NCI-H1092 treated with DMSO at 0.1 percent for 48 hours (cell line): Measurements from ENCODE around the gene SYNDIG1.

Experiments used
- DNase-seq: peaks from one replicate; lab custom pipeline; 2025; lab: John Stamatoyannopoulos, UW

Gene SYNDIG1

GRCh38 chr20:24694157-24694726 is 224.8 kb downstream of the SYNDIG1 start:
- no peak for DNase-seq

DNA sequence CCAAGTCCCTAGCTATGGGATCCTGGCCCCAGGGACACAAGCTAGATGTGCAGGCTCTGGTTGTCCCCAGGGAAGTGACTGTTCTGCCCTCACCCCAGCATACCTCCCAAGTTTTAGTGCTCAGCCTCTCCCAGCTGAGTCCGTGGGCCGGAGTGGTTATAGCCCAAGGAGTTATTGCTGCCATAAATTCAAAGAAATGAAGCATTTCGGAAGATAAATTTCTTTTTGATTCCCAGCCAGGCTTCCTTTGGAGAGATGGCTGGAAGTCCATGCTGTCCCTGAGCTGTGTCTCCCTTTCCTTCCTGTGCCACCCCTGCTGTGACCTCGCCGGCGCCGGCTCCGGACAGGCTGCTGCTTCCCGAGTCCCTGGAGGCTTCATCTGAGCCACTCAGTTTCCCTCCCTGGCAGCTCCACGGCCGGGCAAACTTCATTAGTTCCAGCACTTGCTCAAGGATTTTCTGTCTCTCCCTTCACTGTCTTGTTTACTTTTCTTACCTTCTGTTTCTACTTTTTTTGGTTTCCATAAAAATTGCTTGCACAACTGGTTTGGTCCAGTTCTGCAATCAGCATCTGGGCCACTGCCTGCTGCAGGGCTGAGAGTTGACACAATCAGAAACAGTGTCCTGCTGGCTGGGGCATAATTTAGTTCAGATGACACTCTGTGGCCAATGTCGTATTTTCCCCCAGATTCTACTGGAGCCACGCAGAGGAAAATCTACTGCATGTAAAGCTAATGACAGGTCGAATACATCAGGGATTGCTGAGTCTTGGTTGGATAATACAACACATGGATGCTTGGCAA is 225.5 kb downstream of the SYNDIG1 start:
- DNase-seq, result no peak

- DNase-seq, result no peak
These were observed 226.2 kb downstream of the SYNDIG1 start for GRCh38 chr20:24695529-24696225.

DNA sequence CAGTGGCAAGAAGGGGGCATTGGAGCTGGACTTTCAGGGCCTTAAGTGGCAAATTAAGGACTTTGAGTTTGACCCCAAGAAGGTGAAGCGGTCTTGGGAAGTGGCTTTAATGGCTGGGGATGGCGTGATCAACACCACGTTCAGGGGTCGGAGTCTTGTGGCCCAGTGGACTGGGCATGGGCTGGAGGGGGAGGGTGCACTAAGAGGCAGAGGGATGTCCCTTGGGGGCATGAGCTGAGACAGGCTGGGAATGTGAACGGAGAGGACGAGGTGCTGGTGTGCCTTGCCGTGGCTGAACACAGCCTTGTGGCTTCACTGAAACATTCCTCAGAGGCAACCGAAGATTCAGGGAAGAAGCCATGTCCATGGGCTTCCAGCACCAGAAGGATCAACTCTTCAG is 227.0 kb downstream of the SYNDIG1 start:
- no peak for DNase-seq

GRCh38 chr20:24697411-24697810 is 228.0 kb downstream of the SYNDIG1 start:
- no peak for DNase-seq

DNA sequence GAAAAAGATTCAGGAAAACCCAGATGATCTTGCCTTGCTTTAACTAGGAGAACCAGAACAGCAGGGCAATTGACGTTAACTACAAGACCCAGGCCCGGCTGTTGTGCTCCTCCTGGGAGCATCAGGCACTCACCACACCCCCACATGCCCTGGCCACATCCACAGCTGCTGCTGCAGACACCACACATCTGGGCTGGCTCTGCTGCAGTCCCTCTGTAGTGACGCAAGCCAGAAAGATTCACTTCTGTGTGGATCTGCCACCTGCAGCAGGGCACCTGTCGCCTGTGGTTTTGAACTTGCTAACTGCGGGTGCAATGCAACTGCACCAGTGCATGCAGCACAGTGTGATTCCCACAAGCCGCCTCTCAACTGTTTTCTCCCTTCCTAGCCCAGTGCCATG is 228.8 kb downstream of the SYNDIG1 start:
- DNase-seq, result no peak

DNA sequence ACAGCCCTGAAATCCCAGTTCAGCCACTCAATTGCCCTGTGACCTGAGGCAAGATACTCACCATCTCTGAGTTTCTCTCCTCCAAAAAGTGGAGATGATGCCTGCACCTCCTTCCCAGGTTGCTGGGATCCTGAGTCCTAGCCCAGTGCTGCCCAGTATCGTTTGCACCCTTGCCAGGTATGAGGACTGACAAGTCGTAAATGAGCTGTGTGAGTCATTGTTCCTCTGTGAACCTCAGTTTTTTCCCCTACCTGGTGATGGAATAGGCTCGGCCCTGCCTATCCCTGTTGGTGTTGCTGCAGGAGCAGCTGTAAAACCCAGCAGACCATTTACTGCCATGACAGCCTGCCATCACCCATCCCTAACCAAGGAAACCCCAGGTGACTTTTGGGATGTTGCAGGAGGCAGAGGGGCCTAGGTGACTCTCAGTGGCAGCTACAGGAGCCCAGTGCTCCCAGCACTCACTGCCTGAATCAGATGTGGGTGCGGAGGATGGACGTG is 229.3 kb downstream of the SYNDIG1 start:
- DNase-seq, result no peak

DNA sequence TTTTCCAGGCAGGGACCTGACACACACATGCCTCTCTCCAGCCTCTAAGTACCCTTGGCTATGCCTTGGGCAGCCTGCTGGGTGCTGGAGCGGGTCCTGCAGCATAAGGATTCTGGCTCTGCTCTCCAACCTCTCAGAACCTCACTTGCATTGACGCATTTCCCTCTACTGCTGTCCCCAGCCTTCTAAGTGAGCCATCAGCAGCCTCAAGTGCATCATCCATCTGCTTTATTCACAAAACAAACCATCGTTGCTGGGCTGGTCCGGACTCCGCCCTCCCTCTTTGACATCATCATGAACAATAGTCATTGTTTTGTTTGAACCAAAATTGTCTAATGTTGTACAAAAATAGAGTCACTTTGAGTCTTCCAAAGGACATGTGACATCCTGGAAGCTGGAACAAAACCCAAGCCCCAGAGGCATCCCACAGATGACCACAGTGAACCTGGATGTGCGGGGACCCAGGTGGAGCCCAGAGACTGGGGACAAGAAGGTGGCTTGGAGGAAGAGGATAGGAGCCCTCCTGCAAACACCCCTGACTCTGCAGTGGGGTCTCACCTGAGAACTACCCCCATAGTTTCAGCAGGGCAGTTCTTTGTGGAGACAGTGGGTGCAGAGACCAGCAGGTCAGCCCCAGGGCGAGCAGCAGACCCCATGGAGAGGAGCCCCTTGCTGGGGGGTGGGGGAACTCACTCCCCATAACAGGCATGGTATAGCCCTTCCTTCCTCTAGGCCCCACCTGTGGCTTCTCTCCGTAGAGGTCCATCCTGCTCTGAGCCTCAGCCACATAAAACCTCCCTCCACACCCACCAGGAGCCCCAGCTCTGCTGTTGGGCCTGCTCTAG is 230.1 kb downstream of the SYNDIG1 start:
- DNase-seq, result no peak

- no peak for DNase-seq
These were observed 230.9 kb downstream of the SYNDIG1 start for GRCh38 chr20:24700166-24700860.

DNA sequence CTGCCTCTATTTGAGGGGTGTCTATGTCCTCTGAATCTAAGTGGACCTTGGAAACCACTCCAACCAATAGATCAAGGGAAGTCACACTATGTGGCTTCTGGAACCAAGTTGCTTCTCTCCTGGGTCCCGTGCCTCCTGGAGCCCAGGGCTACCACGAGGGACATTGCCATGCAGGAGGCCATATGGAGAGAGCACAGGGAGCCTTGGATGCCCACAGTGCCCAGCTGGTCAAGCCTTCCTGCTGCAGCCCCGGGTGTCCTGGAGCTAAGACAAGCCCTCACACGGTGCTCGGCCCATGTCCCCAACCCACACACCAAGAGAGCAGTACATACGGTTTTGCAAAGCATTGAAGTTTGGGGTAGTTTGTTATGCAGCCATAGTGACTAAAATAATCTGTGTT is 231.6 kb downstream of the SYNDIG1 start:
- no peak for DNase-seq

DNA sequence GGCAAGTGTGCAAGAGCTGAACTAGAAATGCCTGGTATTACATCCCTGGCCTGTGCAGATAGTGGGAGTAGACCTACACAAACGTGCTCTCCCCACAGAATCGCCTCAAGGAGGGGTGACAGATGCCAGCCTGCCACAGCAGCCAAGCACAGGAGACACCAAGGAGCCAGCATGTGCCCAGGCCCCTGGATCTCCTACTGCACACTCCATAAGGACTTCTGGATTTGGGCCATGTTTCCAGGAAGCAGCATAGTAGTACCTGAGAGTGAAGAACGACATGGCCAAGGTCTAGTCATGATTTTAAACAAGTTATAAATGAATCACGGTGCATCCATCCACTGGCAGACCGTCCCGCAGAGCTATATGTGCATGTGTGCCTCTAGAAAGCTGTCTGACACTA is 232.2 kb downstream of the SYNDIG1 start:
- DNase-seq, result no peak

DNA sequence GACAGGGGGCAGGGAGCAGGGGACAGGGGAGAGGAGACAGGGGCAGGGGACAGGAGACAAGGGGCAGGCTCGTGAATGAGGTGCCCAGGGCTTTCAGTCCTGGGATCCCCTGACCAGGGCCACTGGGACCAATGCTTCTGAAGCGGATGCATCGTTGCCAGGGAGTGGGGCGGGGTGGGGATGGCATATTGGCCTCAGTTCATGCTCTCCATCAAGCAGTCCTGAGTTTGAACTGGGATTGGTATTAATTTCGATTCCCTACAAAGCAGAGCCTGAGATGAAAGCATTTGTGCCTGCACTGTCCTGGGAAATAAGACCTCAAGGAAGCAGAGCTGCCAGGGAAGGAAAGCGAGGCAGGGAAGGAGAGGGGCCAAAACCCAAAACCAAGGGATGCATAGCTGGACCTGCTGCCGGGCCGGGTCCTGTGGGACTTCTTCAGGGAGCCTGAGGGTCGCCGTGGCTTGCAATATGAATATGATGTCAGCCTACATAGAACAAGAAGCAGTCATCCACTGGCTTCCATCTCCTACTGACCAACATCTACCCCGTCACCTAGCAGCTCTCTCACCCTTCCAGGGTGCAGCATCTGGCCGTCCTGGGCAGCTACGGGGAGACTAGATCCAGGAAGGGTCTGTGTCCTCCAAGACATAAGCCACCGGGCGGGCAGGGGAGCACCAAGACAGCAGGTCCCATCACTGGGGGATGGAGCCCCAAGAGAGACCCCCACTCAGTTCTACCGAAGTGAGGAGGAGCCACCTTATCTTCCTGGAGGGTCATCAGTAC is 233.3 kb downstream of the SYNDIG1 start:
- DNase-seq, result no peak

- no peak for DNase-seq
These were observed 233.8 kb downstream of the SYNDIG1 start for GRCh38 chr20:24703284-24703610.

DNA sequence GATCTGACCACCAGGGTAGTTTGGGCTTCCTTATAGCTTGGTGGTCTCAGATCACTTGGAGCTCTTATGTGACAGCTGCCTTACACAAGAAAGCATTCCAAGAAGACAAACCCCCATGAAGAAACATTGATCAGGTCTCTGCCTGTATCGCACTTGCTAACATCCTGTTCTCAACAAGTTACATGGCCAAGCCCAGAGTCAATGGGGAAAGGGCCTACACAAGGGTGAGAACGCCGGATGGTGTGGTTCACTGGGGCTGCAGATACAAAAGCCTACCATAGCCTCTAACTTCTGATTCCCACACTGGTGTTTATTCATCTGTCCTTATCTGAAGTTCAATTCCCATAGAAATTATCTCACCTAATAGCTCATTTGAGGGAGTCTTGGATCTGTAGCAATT is 235.5 kb downstream of the SYNDIG1 start:
- DNase-seq, result no peak

- no peak for DNase-seq
These were observed 236.1 kb downstream of the SYNDIG1 start for GRCh38 chr20:24705486-24705885.

DNA sequence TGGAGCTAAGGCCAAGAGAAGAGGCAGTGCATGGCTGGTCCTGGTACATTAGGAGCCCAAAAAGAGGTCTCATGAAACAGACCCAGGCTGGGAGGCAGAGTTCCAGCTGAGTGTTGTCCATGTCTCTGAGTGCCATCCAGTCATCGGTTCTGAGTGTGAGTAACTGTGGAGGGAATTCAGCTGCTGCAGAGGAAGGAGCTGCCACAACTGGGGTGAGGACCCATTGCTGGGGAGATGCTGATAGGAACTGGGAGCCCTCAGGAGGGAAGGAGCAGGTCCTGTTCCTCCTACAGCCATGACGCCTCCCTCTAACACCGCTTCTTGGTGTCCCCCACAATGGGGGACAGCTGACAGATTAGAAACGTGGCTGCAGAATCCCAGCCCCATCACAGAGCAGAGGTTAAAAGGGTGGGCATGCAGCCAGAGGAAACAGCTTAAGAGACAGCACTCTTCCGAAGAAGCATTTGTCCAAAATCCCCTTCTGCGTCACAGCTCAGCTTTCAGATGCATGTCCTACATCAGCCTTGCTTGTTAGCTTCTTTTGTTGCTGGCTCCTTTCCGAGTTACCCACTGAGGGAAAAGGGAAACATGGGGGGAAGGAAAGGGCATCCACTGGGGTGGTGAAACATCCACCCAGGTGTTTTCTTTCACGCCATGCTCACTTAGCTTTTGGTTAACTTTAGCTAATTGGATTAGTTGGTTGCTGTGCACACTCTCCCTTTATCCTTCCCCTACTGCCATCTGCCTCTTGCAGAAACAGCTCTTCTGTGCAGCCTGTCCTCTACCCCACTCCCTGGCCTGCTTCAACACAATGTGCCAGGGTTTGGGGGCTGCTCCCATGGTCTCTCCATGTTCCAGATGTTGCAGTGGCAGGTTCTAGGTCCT is 239.2 kb downstream of the SYNDIG1 start:
- no peak for DNase-seq
